K562 (cell line): ENCODE data around the gene MLXIPL. TPM values are rescaled to one million over a fixed set of nuclear protein-coding genes. Genes with fewer than 3 reads are reported as not detected.

Experiments used
- CAMTA2 ChIP-seq: fragments of 250-450 bp; sonication (Bioruptor Pico); conservative IDR thresholded peaks from 2 replicates; pipeline ENCODE4 v1.5.1; 2022
- CBX3 ChIP-seq, 2 experiments: IDR thresholded peaks; 1 replicate in 1 of 2; 2 replicates in 1 of 2; pipeline ENCODE4 v1.6.1; 2012; ENCODE audit warnings: inconsistent platforms in 2 of 2, low read length in 2 of 2, borderline replicate concordance in 1 of 2, control low read depth in 1 of 2
- CHAMP1 ChIP-seq: fragments of 450-650 bp; IDR thresholded peaks from 2 replicates; pipeline ENCODE4 v1.6.1; 2016; ENCODE audit warnings: mild to moderate bottlenecking
- DNMT1 ChIP-seq: fragments of 450-650 bp; IDR thresholded peaks from 2 replicates; pipeline ENCODE4 v1.6.1; 2016; ENCODE audit warnings: antibody characterized with exemption, mild to moderate bottlenecking
- ESRRB ChIP-seq: fragments of 250-450 bp; sonication (Bioruptor Pico); IDR thresholded peaks from 2 replicates; pipeline ENCODE4 v1.5.0; 2020; ENCODE audit warnings: mild to moderate bottlenecking, moderate library complexity, borderline replicate concordance
- FOXA3 ChIP-seq, 2 experiments: fragments of 450-650 bp in 1 of 2; sonication (generic) in 1 of 2; formaldehyde crosslinking; IDR thresholded peaks in 1 of 2; conservative IDR thresholded peaks in 1 of 2; 2 replicates each; pipeline versions ENCODE4 v1.4.0 to v1.8.0; 2020 to 2022; ENCODE audit warnings: mild to moderate bottlenecking in 2 of 2, missing genetic modification reagents in 1 of 2
- KLF13 ChIP-seq: fragments of 450-650 bp; IDR thresholded peaks from 2 replicates; pipeline ENCODE4 v1.6.1; 2016; ENCODE audit warnings: missing genetic modification characterization, low read depth, mild to moderate bottlenecking, missing compliant biosample characterization, moderate library complexity, borderline replicate concordance
- MBD2 ChIP-seq: sonication (generic); IDR thresholded peaks from 2 replicates; pipeline ENCODE4 v1.6.1; 2016; ENCODE audit warnings: low read depth, borderline replicate concordance
- PREB ChIP-seq: sonication (generic); formaldehyde crosslinking; IDR thresholded peaks from 2 replicates; pipeline ENCODE4 v1.8.1; 2023; ENCODE audit warnings: mild to moderate bottlenecking, missing genetic modification reagents
- REST ChIP-seq, 2 experiments: fragments of 450-650 bp; formaldehyde crosslinking in 1 of 2; IDR thresholded peaks; 2 replicates each; pipeline versions ENCODE4 v1.4.0 to v1.6.1; 2014 to 2020; ENCODE audit warnings: mild to moderate bottlenecking in 2 of 2, borderline replicate concordance in 1 of 2, low read depth in 1 of 2
- SLC30A9 ChIP-seq: fragments of 250-450 bp; sonication (Bioruptor Pico); IDR thresholded peaks from 2 replicates; pipeline ENCODE4 v1.8.0; 2022; ENCODE audit warnings: mild to moderate bottlenecking, moderate library complexity
- TAL1 ChIP-seq: fragments of 450-650 bp; IDR thresholded peaks from 2 replicates; pipeline ENCODE4 v1.6.1; 2016; ENCODE audit warnings: mild to moderate bottlenecking
- THAP7 ChIP-seq: fragments of 250-450 bp; sonication (Bioruptor Pico); IDR thresholded peaks from 2 replicates; pipeline ENCODE4 v1.5.0; 2021
- ZNF197 ChIP-seq: fragments of 200-800 bp; sonication (Bioruptor generic); IDR thresholded peaks from 2 replicates; pipeline ENCODE4 v1.6.1; 2016; ENCODE audit warnings: low read depth, missing genetic modification characterization, missing compliant biosample characterization
- ZNF316 ChIP-seq: fragments of 450-650 bp; IDR thresholded peaks from 2 replicates; pipeline ENCODE4 v1.6.1; 2016
- polyA plus RNA-seq, 8 experiments: library from polyadenylated mRNA; depleted of rRNA in 4 of 8; stranded (reverse) in 5 of 8; unstranded in 3 of 8; fragments of >200 nt; fragmentation: Nextera tagmentation in 2 of 8; fragmentation: Illumina TruSeq in 1 of 8; extraction: Ambion mirVana in 2 of 8; extraction: Trizol in 1 of 8; gene quantifications; 2 replicates each; pipeline versions ENCODE4 v1.2.1 to v1.2.3, GENCODE V29; 2011 to 2014; ENCODE audit warnings: inconsistent platforms in 1 of 8, missing spikeins in 1 of 8
- total RNA-seq, 7 experiments: library from RNA; depleted of rRNA in 6 of 7; stranded (reverse); fragments of >200 nt in 6 of 7; fragmentation: Illumina TruSeq in 2 of 7; extraction: Trizol in 2 of 7; gene quantifications; 2 replicates each; pipeline versions ENCODE4 v1.2.1 to v1.2.3, GENCODE V29; 2011 to 2021; ENCODE audit warnings: low replicate concordance in 1 of 7

The MLXIPL gene
- total and polyA plus RNA-seq, 9 of the 15 experiments (the other 6 are each of a cell fraction or from before 2014, with no cell fraction given): 0.11 to 18.4 (median 1.4) TPM

GRCh38 chr7:73612598-73613269 is 11.6 kb downstream of the MLXIPL start (continued):
- no peak for TF ChIP-seq THAP7 (CRISPR knock-in tag)
- TF ChIP-seq REST (IDR thresholded peaks at IDR 0.05; ENCODE audit: borderline replicate concordance): peak; percentile 95
- no peak for TF ChIP-seq REST (CRISPR knock-in tag; IDR thresholded peaks at IDR 0.05; ENCODE audit: low read depth)
- peak; percentile 46; the same call in 1 of the 2 replicates for TF ChIP-seq CHAMP1
- TF ChIP-seq DNMT1: no peak
- peak; percentile 99 for TF ChIP-seq FOXA3 (CRISPR knock-in tag; conservative IDR thresholded peaks at IDR 0.05 in 1 of 2, IDR thresholded peaks at IDR 0.05 in 1 of 2)
- TF ChIP-seq CBX3 (IDR thresholded peaks at IDR 0.05; ENCODE audit: borderline replicate concordance in 1 of 2, low read length in 2 of 2): peak in 1 of 2 experiments; percentile 87; a peak in 1 of 3 replicates
- no peak for TF ChIP-seq CAMTA2 (CRISPR knock-in tag)
- 0 out of 2 replicates have a peak, but pooled peaks have one; percentile 40 for TF ChIP-seq PREB (CRISPR knock-in tag)
- peak; percentile 59; the same call in 1 of the 2 replicates for TF ChIP-seq MBD2
- no peak for TF ChIP-seq SLC30A9 (CRISPR knock-in tag)
- peak; percentile 93 for TF ChIP-seq TAL1
- TF ChIP-seq ZNF316: no peak
- no peak for TF ChIP-seq KLF13 (tag)
- TF ChIP-seq ZNF197 (CRISPR knock-in tag): no peak
- TF ChIP-seq ESRRB (CRISPR knock-in tag): no peak
